Left renal cortex interstitium (tissue), 4 donors: ENCODE data around the gene DUSP23. TPM values are rescaled to one million over a fixed set of nuclear protein-coding genes. Genes with fewer than 3 reads are reported as not detected.

Experiments
- DNase-seq, 4 donors: peaks; one replicate each; pipeline ENCODE4 v3.0.0-alpha.2; 2013; ENCODE audit warnings: low read depth in 4 of 4, low spot score in 2 of 4, missing footprints in 1 of 4
- polyA plus RNA-seq, 4 donors: library from polyadenylated mRNA; unstranded; fragments of 120-200 nt; gene quantifications; one replicate each; pipeline ENCODE4 v1.2.1, GENCODE V29; 2013; ENCODE audit not compliant: insufficient read length in 4 of 4

DUSP23 gene
- polyA plus RNA-seq = 10 to 100 TPM; 28.1 to 38.0 (median 30.8) TPM

DNA sequence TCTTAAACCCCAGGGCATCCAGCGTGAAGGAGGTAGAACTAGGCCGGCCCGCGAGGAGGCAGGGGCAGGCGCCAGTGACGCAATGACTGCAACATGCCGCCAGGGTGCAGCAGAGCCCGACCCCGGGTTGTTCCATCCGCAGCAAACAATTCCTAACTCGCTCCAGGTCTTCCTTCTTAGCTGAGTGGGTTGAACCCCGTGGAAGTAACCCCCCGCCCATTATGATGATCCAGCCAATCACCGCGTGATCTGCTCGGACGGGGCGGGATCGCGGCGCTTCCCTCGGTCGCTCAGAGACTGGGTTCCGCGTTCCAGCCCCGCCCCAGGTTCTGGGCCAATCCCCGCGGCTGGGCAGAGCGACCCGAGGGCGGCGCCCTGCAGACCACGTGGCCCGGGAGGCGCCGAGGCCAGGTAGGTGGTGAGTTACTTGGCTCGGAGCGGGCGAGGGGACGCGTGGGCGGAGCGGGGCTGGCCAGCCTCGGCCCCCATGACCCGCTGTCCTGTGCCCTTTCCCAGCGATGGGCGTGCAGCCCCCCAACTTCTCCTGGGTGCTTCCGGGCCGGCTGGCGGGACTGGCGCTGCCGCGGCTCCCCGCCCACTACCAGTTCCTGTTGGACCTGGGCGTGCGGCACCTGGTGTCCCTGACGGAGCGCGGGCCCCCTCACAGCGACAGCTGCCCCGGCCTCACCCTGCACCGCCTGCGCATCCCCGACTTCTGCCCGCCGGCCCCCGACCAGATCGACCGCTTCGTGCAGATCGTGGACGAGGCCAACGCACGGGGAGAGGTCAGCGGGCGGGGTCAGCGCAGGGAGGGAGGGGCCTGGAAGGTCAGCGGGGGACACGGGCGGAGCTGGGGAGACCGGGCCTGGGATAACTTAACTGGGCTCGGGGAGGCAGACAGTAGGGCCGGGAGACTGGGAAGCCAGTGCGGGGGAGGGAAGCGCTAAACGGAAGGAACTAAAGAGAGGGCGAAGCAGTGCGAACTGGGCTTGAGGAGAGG lies at the start of gene DUSP23:
TSS of gene DUSP23 (plus strand) at position 380 of the 1,000 bp plus-strand sequence. CDS start at position 519, 139 bp downstream.
- DNase-seq = peak; percentile 85 to 93 (median 92)

DNA sequence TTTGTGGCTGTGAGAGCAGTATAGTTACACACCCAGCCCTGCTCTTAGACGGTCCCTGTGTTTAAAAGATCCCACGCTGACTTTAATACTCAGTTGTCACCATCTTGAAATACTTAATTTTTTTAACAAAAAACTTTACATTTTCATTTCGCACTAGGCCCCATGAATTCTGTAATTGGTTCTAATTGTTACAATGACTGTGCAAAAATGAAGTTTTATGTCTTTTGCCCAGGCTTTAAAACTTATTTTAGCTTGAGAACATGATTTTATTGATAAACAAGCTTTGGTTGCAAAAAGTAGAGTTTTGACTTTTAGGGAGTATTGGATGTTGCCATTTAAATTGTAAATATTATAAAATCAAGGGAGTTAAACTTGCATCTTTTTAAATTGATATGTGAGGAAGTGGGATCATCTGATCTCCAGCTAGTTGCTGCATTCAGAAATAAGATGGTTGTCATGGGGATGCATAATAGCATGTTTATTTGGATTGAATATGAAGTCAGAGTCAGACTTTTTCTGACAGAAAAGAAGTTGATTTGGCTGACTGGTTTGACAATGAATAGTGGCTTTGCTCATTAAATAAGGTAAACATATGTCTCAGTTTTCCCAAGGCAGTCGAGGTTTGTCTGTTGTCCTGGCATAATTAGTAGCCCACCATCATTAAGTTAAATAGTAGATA lies 43.4 kb upstream of the DUSP23 start:
- no peak for DNase-seq

DNA sequence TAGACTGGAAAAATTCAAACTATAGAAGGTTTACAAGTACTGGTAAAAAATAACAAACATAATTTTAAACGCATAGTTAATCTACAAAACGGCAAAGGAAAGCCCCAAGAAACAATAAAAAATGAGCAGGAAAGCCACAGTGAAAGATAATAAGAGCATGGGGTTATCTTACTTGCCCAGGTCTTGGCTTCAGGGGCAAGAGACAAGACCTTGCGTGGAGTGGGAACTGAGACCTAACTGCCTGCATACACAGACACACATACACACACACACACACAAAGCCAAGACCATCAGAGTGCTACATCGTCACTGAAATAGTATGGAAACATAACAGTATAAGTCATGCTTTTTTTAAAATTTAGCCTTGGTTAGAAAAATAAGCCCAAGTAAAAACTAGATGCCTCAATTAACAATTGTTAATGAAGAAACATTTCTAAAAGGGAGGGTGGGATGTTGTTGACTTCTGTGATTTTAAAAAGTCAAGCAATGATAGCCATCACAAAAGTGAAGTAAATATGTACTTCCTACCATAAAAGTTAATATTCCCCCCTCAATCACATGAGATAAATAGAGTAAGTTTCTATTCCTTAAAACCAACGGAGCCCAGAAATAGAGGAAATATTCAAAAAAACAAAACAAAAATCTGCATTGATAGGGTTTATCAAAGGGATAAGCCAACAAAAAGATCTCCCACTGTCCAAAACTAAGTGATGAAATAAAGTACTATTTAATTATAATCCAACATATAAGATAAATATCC lies 36.9 kb upstream of the DUSP23 start:
- DNase-seq = no peak

DNA sequence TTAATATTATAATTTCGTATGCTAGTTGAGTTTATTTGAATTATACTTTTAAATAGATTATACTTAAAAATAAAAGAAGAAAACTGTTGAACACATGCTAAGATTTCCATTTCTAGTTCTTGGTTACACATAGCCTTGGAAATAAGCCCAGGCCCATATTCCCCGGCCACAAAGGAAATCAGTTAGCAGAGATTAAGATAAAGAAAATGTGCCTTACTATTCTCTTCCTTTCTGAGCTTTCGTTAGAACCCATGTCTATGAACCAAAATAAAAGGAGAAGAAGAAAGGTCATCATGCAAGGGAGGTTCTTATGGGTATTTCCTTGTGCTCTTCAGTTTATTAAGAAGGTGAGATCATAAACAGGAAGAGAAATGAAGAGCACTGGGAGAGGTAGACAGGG lies 34.1 kb upstream of the DUSP23 start:
- no peak for DNase-seq

DNA sequence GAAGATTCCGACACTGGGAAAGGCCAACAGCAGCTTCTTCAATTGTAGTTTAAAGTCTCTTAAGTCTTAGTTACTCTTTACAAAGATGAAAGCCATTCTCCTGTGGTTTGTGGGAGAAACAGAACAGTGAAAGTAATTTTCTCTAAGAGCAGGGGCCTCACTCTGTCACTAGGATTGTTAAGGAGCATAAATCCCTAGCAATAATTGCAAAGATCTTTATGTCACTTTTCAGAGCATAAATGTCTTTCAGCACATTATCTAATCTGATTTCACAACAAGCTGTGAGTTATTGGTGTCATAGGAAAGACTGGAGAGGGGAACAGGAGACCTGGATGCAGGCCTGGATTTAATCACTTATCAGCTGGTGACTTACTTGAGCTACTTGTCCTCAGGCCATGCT lies 32.4 kb upstream of the DUSP23 start:
- DNase-seq = no peak

DNA sequence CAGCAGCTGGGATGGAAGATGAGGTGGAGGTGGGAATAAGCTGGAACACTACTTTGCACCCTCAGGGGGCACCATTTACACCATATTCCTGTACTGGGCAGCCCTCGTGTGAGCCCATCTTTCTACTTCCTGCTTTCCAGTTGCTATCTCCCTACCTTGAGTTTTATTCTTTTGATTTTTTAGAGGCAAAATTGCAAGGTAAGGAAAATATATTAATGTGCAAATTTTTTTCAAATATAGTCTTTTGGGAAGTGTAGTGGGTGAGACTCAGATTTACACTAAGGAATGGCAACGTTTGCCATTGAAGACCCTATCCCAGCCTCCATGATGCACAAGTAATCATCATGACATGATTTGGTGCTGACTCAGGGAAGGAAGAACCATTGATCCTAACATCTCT lies 31.1 kb upstream of the DUSP23 start:
- DNase-seq = no peak

DNA sequence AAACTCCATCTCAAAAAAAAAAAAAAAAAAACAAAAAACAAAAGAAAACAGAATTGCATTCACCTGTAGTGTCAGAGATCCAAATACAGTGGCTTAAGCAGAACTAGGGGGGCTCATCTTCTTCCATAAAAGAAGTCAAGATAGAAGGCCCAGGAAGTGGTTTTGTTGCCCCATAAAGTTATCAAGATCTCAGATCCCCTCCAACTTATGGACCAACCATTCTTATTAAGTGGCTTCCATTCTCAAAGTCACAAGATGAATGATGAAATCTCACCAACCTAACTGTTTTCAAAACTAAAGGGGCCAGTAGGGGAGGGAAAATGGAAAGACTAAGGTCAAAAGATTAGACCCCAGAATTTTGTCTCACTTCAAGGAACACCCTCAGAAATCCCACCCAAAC lies 30.1 kb upstream of the DUSP23 start:
- DNase-seq = no peak

DNA sequence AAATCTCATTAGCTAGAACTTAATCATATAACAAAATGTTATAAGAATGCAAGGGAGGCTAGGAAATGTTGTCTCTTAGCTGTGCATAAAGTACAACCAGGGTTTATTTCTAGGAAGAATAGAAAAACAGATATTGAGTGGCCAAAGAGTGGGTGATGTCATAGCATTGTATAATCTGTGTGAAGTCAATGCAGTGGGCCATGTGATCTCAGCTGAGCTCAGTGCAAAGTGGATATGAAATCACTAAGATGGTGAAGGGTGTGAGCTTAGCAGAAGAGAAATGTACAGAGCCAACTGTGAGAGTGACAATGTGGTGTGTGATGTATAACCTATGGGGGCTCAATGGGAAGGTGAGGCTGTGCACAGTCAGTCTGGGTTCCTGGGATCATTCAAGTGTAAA lies 29.7 kb upstream of the DUSP23 start:
- DNase-seq = no peak

DNA sequence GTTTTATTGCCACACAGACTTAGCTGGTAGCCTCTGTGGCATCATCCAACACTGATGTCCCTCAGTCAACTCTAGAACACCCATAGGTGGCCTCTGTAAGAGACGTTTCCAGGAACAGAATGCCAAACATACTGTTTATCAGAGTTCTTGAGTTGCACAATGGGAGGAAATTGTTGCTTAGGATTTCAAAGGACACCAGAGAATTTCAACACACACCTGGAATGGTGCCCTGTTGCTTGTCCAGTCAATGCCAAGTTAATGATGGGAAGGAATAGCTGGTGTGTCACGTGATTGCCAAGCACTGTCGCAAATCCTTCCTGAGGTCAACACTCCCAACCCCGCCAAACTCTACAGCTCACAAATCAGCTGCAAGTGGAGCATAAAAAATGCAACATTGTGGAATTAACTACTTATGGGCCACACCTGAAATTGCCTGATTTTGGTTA lies 28.6 kb upstream of the DUSP23 start:
- no peak for DNase-seq

DNA sequence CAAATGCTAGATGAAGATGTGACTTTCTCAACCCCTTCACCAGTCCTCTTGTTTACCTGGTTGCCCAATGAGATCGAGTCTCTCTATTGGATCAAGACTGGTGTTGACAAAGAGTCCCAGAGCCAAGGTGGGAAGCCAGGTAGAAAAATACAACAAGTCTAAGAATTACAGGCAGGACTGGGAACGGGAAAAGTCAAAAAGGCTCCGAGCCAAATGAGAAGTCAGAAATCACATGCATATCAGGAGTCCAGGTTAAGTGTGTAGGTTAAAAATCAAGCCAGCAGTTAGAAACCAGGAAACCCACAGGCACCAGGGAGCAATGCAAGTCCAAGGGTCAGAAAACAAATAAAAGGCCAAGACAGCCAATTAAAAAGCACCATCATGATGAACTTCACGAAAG lies 27.4 kb upstream of the DUSP23 start:
- peak in 1 of 4 donors; percentile 6 for DNase-seq

DNA sequence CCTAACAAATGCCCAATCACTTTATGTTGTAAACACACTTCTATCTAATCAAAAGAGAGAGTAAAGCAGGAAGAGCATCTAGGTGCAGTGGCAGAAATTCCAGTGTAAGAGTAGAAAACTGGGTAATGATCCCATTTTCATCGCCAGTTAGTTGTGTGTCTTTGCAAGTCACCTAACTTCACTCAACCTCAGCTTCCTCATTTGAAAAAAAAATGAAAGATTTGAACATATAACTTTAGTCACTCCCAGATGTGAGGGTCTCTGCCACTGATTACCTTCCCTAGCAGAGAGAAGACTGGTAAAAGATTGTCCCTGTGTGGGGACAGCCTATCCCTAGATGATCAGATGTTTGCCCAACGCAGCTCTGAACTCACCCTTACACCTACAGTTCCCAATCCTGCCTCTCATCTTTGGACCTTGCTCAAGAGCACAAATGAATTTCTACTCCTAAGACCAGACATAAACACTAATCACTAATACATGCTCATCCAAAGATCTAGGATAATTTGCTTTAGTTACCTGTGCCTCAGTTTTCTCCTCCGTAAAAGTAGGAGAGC lies 25.2 kb upstream of the DUSP23 start:
- DNase-seq = no peak

DNA sequence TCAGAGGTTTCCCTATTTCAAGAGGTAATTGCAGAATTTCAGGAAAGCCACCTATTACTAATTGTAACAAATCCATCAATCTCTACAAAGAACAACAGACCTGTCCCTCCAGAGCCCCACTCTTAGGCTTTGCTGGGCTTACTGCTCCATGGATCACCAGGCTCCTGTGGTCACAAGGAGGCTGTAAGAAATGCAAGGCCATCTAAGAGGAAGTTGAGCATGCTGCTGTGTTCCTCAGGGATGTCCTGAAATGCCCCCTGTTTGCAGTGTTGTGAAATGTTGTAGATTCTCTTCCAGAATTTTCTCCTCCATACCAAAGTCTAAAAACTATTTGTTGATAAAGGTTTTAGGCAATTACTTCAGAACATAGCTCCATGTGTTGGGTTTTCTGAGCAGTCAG lies 24.4 kb upstream of the DUSP23 start:
- DNase-seq = no peak

DNA sequence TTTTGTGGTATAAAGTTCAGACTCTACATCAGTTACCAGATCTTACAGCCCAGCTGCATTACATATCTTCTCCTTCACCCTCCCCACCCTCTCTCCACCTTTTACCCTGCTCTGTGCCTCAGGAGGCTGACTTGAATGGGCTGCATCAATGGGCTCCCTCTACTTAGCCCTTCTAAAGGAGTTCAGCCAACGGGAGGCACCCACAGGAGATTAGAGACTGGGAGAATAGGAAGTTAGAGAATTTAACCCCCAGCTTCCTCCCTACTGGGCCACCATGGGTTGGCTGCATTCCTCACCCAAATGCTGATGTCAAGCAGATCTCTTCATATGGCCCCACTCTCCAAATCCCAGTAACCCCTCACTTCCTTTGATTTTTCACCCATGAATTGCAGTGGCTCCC lies 17.1 kb upstream of the DUSP23 start:
- no peak for DNase-seq

DNA sequence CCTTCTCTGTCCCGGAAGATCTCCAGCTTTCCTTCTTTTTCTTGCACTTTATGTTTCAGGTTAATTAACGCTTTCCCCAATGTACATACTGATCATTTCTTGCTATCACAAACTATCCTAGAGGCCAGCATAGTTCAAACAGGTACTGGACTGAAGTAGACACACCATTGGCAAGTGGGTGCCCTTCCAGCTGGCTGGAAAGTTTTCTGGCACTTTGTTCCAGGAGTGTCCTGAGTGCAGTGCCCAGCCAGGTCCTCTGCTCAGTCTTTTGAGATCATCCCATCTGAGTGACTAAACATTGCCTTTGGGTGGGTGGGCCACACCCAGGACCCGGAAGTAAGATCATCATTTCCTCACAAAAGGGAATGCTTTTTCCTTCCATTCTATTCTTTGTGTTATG lies 15.0 kb upstream of the DUSP23 start:
- no peak for DNase-seq

DNA sequence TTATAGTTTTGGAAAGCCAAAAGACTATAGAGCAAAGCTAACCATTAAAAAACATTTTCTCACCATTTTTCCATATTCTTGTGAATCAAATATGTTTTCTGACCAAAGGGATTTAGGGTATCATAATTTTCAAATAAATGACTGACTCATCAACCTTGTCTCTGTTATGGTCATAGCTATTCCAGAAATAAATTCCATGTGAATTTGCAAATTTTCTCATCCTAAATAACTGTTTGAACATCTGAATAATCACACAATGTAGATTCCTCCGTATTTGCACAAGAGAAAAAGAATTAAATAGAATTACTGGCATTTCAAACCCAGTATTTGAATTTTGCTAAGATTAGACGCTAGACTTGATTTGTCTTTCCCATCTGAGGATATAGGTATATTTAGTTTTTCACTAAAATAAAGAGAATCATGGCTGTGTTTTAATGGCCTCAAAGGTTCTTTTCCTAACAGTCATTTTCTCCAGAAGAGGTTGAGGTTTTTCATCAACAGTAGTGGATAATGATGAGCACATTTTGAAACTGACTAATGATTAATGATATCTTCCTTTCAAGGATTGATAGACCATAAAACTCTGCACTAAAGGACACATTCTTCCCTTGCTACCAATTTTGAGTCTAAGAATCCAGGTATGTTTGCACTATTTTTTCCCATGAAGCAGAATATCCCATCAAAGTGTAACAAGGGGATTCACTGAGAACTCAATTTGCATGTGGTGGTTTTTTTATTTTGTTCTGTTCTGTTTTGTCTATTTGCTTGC lies 9.5 kb upstream of the DUSP23 start:
- DNase-seq = no peak

DNA sequence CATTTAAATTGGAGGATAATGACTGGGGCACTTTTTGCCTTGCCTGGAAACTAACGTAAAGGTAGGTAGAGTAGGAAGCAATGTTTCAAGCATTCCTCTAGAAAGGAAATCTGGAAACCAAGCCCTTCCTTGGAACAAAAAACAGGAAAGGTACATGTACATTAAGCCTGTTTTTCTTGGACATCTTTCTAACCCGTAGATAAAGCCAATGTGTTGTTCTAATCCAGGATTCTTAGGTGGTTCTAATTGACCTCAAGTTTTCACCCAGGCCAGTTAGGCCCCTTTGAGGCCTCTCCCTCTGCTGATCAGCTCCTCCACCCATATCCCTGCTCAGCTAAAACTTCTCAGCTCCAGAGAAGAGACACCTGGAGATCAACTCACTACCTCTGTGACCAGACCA lies 6.3 kb upstream of the DUSP23 start:
- DNase-seq = no peak

DNA sequence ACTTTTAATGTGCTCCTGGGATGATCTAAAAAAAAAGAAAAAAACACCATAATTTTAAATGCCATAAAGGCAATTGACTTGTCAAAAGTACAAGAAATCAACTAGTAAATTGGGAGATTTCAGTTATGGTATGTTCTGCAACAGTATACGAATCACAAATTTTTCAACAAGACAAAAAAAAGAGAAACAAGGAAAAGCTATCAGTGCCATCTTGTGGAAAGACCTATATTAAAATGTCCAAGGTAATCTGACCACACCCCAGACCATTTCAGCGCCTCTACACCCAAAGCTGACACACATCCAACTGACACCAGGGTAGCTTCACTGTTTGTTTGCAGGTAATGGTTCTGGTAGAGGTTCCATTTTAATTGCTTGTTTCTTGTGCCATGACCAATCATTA lies 5.0 kb upstream of the DUSP23 start:
- DNase-seq = no peak

DNA sequence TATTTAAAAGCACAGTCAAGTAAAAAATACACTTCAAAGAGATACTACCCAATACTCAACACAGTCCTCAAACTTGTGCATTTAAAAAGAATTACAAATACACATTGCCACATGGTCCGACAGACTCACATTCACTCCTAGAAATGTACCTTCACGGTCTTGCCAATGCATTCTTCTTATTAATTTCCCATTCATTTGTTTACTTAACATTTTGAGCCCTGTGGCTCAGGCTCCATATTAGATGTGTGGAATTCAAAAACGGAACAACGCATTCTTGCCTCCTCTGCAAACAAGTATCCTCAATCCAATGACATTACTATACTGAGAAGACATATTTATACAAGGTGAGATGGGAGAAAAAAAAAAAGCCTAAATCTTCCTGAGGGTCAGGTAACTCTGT lies 2.5 kb upstream of the DUSP23 start:
- DNase-seq = no peak

DNA sequence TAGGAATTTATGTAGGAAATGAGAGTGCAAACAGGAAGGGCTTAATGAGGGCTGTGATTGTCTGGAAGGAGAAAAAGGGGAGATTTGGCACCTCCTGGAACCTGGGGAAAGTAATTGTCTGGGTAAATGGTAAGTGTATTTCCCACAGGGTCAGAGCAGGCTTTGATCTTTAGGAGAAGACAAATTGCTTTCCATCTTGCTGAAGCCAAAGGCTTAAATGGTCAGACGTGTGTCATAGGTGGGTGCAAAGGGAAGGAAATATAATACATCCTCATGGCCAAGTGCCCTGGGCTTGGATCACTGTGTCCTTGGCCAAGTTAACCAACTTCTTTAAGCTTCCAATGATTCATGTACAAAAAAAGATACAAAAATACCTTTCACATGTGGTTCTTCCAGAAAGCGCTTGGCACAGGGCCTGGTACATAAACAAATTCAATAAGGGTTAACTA lies 1.3 kb upstream of the DUSP23 start:
- no peak for DNase-seq

DNA sequence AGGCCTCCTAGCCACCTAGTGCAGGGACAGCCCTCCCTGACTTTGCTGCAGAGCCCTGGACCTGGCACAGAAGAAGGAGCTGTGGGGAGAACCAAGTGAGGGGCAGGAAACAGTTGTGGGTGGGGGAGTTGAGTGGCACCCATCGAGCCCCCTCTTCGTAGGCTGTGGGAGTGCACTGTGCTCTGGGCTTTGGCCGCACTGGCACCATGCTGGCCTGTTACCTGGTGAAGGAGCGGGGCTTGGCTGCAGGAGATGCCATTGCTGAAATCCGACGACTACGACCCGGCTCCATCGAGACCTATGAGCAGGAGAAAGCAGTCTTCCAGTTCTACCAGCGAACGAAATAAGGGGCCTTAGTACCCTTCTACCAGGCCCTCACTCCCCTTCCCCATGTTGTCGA lies 1.2 kb downstream of the DUSP23 start:
- no peak for DNase-seq
